Neural cell (in vitro differentiated cells): ENCODE results near the gene CENPO. TPM values are rescaled to one million over a fixed set of nuclear protein-coding genes. Genes with fewer than 3 reads are reported as not detected.

Source experiments
- H2AFZ ChIP-seq: fragments of 200-600, 300-800 bp; sonication (generic), shearing (Covaris generic); 2 replicates; pipeline ENCODE4 v1.6.0; 2014; ENCODE audit warnings: low read depth, mild to moderate bottlenecking, antibody characterized with exemption, low read length, moderate library complexity
- H3F3A ChIP-seq: fragments of 200-600 bp; shearing (Covaris generic); 2 replicates; pipeline ENCODE4 v1.6.1; 2016; ENCODE audit warnings: mild to moderate bottlenecking, moderate library complexity, mixed read lengths, antibody characterized with exemption, low read length; ENCODE audit not compliant: insufficient read depth, poor library complexity, severe bottlenecking
- H3K27ac ChIP-seq: fragments of 200-600, 300-800 bp; sonication (generic), shearing (Covaris generic); 2 replicates; pipeline ENCODE4 v1.5.1; 2014; ENCODE audit warnings: mild to moderate bottlenecking, low read length, moderate library complexity
- H3K27me3 ChIP-seq: fragments of 300-800, 200-600 bp; sonication (generic), shearing (Covaris generic); 2 replicates; pipeline ENCODE4 v1.6.0; 2014; ENCODE audit warnings: mild to moderate bottlenecking, low read depth, low read length, moderate library complexity; ENCODE audit not compliant: insufficient read depth
- H3K36me3 ChIP-seq: fragments of 300-800, 200-600 bp; sonication (generic), shearing (Covaris generic); 2 replicates; pipeline ENCODE4 v1.5.1; 2014; ENCODE audit warnings: mild to moderate bottlenecking, antibody characterized with exemption, low read length, moderate library complexity; ENCODE audit not compliant: insufficient read depth
- H3K4me2 ChIP-seq: fragments of 300-800, 200-600 bp; sonication (generic), shearing (Covaris generic); 2 replicates; pipeline ENCODE4 v1.6.0; 2014; ENCODE audit warnings: mild to moderate bottlenecking, low read length
- H3K4me3 ChIP-seq: fragments of 300-800, 200-600 bp; sonication (generic), shearing (Covaris generic); 2 replicates; pipeline ENCODE4 v1.5.1; 2014; ENCODE audit warnings: mild to moderate bottlenecking, low read length, moderate library complexity
- H3K79me2 ChIP-seq: fragments of 200-600 bp; shearing (Covaris generic); replicated peaks from 2 replicates; pipeline ENCODE4 v1.6.0; 2014; ENCODE audit warnings: mild to moderate bottlenecking, low read length, moderate library complexity; ENCODE audit not compliant: insufficient read depth
- H3K9ac ChIP-seq: fragments of 300-800, 200-600 bp; sonication (generic), shearing (Covaris generic); 2 replicates; pipeline ENCODE4 v1.6.1; 2016; ENCODE audit warnings: mild to moderate bottlenecking, low read length, mixed read lengths
- H3K9me2 ChIP-seq: fragments of 200-600 bp; shearing (Covaris generic); 2 replicates; pipeline ENCODE4 v1.6.1; 2016; ENCODE audit warnings: mild to moderate bottlenecking, low read length, mixed read lengths; ENCODE audit not compliant: insufficient read depth
- H3K9me3 ChIP-seq: fragments of 200-600, 300-800 bp; sonication (generic), shearing (Covaris generic); 2 replicates; pipeline ENCODE4 v1.6.1; 2016; ENCODE audit warnings: mild to moderate bottlenecking, mixed run types, low read length, moderate library complexity, mixed read lengths
- H4K20me1 ChIP-seq: fragments of 200-600 bp; shearing (Covaris generic); 2 replicates; pipeline ENCODE4 v1.6.1; 2016; ENCODE audit warnings: mild to moderate bottlenecking, mixed run types; ENCODE audit not compliant: insufficient read depth
- EP300 ChIP-seq: fragments of 450-650 bp; conservative IDR thresholded peaks from 2 replicates; pipeline ENCODE4 v1.6.1; 2014; ENCODE audit warnings: antibody characterized with exemption, mild to moderate bottlenecking, moderate library complexity; ENCODE audit not compliant: poor library complexity, severe bottlenecking
- EZH2 ChIP-seq: fragments of 200-600, 300-800 bp; shearing (Covaris generic), sonication (generic); IDR thresholded peaks from 2 replicates; pipeline ENCODE4 v1.6.1; 2014; ENCODE audit warnings: antibody characterized with exemption, low read length, borderline replicate concordance, mild to moderate bottlenecking; ENCODE audit not compliant: insufficient read depth, poor library complexity, severe bottlenecking
- MXI1 ChIP-seq: fragments of 450-650 bp; conservative IDR thresholded peaks from 2 replicates; pipeline ENCODE4 v1.6.1; 2014; ENCODE audit warnings: antibody characterized with exemption, mild to moderate bottlenecking; ENCODE audit not compliant: poor library complexity, severe bottlenecking
- POLR2AphosphoS5 ChIP-seq: IDR thresholded peaks from 2 replicates; pipeline ENCODE4 v1.6.1; 2012
- RAD21 ChIP-seq: fragments of 450-650 bp; conservative IDR thresholded peaks from 2 replicates; pipeline ENCODE4 v1.6.1; 2014; ENCODE audit warnings: antibody characterized with exemption, mild to moderate bottlenecking, moderate library complexity
- SMC3 ChIP-seq: fragments of 450-650 bp; conservative IDR thresholded peaks from 2 replicates; pipeline ENCODE4 v1.6.1; 2014; ENCODE audit warnings: antibody characterized with exemption, mild to moderate bottlenecking, moderate library complexity; ENCODE audit not compliant: poor library complexity
- TAF1 ChIP-seq: IDR thresholded peaks from 2 replicates; pipeline ENCODE4 v1.6.1; 2012; ENCODE audit warnings: low read depth
- polyA plus RNA-seq: library from polyadenylated mRNA; depleted of rRNA; stranded (reverse); fragments of >200 nt; gene quantifications from 2 replicates; pipeline ENCODE4 v1.2.3, GENCODE V29; 2014
- TF ChIP-seq, protein P1 (sequence below): IDR thresholded peaks from 2 replicates; pipeline ENCODE4 v1.6.1; 2012; ENCODE audit warnings: borderline replicate concordance
- TF ChIP-seq, protein P2 (sequence below): fragments of 450-650 bp; IDR thresholded peaks from 2 replicates; pipeline ENCODE4 v1.5.1; 2014; ENCODE audit warnings: antibody characterized with exemption, mild to moderate bottlenecking, moderate library complexity; ENCODE audit not compliant: poor library complexity, severe bottlenecking

The CENPO gene
- polyA plus RNA-seq, 1 donor from 2014 or later: 4.4 TPM

DNA sequence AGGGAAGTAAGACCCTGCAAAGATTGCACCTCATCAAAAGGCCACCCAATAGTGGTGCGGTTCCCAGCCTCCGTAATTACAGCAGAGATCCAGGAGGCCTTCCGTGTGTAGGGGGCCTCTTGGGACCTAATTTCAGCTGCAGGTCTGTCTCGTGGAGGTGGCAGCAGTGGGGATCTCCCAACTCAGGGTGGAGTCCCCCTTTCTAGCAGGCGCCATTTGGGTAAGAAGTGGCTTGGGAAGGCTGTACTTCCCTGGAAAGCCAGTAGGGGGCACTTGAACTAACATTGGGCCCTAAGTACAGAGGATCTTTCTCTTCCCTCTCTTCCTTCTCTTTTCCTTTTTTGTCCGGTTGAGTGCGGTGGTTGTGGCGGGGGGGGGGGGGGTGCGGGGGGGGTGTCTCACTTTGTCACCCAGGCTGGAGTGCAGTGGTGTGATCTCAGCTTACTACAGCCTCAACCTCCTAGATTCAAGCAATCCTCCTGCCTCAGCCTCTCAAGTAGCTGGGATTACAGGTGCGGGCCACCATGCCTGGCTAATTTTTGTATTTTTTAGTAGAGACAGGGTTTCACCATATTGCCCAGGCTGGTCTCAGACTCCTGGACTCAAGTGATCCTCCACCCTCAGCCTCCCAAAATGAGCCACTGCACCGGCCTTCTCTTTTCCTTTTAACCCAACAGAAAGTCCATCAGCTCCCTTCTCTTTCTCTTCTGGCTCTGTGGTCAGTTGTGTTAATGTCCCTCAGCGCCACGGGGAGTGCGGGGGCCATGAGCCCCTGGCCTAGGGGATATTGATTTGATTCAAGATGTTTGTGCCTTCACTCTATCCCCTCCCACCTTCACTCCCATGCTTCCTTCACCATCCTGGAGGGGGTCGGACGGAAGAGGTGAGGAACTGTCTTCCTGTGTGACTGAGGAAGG is 32.0 kb downstream of the CENPO start:
- Histone ChIP-seq H3K9me2 (no peaks in the 10 kb centered on the region), H2AFZ (no peak overlapping the region), H3K36me3 (no peaks in the 10 kb centered on the region), H3K27ac (no peak overlapping the region), H4K20me1 (no peaks in the 10 kb centered on the region), H3K4me2 (no peak overlapping the region), H3F3A (no peaks in the 10 kb centered on the region), H3K79me2 (no peaks in the 10 kb centered on the region), H3K27me3 (no peaks in the 10 kb centered on the region), H3K9me3 (no peaks in the 10 kb centered on the region), H3K4me3 (no peak overlapping the region), H3K9ac (no peak overlapping the region)
- TF ChIP-seq, protein P1, sequence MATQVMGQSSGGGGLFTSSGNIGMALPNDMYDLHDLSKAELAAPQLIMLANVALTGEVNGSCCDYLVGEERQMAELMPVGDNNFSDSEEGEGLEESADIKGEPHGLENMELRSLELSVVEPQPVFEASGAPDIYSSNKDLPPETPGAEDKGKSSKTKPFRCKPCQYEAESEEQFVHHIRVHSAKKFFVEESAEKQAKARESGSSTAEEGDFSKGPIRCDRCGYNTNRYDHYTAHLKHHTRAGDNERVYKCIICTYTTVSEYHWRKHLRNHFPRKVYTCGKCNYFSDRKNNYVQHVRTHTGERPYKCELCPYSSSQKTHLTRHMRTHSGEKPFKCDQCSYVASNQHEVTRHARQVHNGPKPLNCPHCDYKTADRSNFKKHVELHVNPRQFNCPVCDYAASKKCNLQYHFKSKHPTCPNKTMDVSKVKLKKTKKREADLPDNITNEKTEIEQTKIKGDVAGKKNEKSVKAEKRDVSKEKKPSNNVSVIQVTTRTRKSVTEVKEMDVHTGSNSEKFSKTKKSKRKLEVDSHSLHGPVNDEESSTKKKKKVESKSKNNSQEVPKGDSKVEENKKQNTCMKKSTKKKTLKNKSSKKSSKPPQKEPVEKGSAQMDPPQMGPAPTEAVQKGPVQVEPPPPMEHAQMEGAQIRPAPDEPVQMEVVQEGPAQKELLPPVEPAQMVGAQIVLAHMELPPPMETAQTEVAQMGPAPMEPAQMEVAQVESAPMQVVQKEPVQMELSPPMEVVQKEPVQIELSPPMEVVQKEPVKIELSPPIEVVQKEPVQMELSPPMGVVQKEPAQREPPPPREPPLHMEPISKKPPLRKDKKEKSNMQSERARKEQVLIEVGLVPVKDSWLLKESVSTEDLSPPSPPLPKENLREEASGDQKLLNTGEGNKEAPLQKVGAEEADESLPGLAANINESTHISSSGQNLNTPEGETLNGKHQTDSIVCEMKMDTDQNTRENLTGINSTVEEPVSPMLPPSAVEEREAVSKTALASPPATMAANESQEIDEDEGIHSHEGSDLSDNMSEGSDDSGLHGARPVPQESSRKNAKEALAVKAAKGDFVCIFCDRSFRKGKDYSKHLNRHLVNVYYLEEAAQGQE: no peak
- TF ChIP-seq POLR2AphosphoS5 (no peak), SMC3 (no peak), EP300 (no peak), TAF1 (no peak), EZH2 (no peak), MXI1 (no peak), RAD21 (no peak)
- TF ChIP-seq, protein P2, sequence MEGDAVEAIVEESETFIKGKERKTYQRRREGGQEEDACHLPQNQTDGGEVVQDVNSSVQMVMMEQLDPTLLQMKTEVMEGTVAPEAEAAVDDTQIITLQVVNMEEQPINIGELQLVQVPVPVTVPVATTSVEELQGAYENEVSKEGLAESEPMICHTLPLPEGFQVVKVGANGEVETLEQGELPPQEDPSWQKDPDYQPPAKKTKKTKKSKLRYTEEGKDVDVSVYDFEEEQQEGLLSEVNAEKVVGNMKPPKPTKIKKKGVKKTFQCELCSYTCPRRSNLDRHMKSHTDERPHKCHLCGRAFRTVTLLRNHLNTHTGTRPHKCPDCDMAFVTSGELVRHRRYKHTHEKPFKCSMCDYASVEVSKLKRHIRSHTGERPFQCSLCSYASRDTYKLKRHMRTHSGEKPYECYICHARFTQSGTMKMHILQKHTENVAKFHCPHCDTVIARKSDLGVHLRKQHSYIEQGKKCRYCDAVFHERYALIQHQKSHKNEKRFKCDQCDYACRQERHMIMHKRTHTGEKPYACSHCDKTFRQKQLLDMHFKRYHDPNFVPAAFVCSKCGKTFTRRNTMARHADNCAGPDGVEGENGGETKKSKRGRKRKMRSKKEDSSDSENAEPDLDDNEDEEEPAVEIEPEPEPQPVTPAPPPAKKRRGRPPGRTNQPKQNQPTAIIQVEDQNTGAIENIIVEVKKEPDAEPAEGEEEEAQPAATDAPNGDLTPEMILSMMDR: no peak

DNA sequence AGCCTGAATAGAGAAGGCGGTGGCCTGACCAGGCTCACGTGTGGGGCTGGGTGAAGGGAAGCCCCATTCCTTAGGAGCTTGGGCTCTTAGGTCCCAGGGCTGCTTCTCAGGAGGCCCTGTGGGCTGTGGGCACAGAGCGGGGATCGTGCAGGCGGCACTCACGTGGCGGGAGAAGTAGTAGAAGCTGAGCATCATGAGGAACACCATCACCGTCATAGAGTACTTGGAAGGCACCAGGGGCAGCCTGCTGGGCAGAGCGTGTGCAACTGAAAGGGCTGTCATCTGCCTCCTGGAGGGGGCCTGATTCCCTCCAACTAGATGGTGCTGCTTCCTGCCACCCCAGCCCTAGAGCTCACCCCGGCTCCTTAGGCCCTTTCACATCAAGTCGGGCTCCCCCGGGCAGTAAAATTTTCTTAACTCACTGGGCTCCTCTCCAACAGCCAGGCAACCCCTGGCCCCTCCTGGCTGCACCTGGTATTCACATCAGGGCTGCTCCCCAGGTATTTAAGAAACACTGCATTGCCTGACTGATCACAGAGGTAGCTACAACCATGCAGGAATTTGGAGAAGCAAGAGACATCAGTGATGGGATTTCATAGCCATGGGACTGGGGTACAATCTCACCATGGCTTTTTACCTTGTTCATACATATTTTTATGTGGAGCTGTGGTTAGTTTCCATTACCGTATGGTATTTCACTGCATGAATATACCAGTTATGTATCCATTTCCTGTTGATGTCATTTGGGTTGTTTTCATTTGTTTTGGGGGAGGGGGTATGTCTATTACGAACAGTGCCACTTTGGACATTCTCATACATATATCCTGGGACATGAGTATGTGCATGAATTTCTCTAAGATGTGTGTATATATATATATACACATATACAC is 32.9 kb downstream of the CENPO start:
- Histone ChIP-seq H3K4me3 (no peak overlapping the region), H3K9me2 (no peaks in the 10 kb centered on the region), H3K79me2 (no peaks in the 10 kb centered on the region), H3K4me2 (no peak overlapping the region), H3K36me3 (no peaks in the 10 kb centered on the region), H4K20me1 (no peaks in the 10 kb centered on the region), H3K27ac (no peak overlapping the region), H3K9ac (no peak overlapping the region), H3K27me3 (no peaks in the 10 kb centered on the region), H3K9me3 (no peaks in the 10 kb centered on the region), H3F3A (no peaks in the 10 kb centered on the region), H2AFZ (no peak overlapping the region)
- TF ChIP-seq, protein P1: no peak
- TF ChIP-seq TAF1: no peak
- no peak for TF ChIP-seq POLR2AphosphoS5
- no peak for TF ChIP-seq EP300
- TF ChIP-seq RAD21: no peak
- no peak for TF ChIP-seq MXI1
